ENCODE measurements around the gene G2E3.

Gene G2E3

GRCh38 chr14:30657606-30658163, 98.7 kb downstream of the G2E3 start:
- no peak for DNase-seq

DNA sequence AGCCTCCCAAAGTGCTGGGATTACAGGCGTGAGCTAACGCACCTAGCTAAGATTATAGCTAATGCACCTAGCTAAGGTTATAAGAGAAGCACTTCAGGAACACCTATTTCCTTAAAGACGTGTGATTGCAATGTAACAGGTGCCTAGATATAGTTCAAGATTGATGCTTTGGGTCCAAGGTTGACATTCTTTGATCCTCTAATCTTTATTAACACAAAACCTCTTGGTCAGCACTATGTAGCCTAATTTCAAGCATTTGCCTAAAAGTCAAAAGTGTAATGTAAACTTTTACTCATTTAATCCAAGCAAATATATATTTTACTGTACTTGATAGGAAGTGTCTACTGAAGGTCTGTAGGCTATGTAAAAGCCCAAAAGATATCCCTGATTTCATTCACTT, 99.7 kb downstream of the G2E3 start:
- DNase-seq, result no peak

DNA sequence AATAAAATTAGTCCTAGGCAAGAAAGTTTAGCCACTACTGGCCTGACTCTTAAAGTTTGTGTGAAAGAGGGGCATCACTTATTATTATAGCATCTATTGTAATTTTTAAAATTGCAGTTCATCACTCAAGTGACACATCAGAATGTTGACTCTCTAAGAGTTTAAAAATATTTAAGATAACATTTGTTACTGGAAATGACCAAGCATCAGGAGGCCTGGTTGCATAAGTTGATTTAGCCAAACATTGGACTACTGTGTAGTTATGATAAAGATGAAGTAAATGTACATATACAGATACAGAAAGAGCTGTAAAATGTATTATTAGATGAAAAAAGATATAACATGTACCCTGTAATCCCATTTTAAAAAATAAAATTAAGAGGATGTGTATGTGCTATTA, 110.6 kb downstream of the G2E3 start:
- DNase-seq, result no peak

Data from stimulated activated CD4-positive, alpha-beta T cell treated with anti-CD3 and anti-CD28 coated beads, Interleukin-2, amount 100 ng/mL, for 24 hours (primary cell).